Activated CD4-positive, alpha-beta T cell treated with anti-CD3 and anti-CD28 coated beads for 36 hours (primary cell): ENCODE results near the gene UVRAG. TPM values are rescaled to one million over a fixed set of nuclear protein-coding genes. Genes with fewer than 3 reads are reported as not detected.
"Not testable (repeated sequence)": the region's sequence is repeated elsewhere in the genome, so short reads cannot be mapped to it uniquely, and the experiment has no call there.

ENCODE experiments used
- ATAC-seq: fragments of 200-7000 bp; cut with Tn5 transposase; one replicate; pipeline ENCODE4 v1.10.0; 2021; ENCODE audit warnings: mild to moderate bottlenecking, moderate library complexity
- CTCF ChIA-PET: fragments of 350-600 bp; sonication (Branson Sonifier 250); formaldehyde crosslinking; loops from one replicate; lab custom pipeline; 2021; ENCODE audit warnings: antibody characterized with exemption; lab: Charles Lee
- POLR2A ChIA-PET: fragments of 350-600 bp; sonication (Branson Sonifier 250); formaldehyde crosslinking; loops from one replicate; lab custom pipeline; 2021; ENCODE audit warnings: antibody characterized with exemption, inconsistent platforms; lab: Charles Lee
- DNase-seq: peaks from one replicate; pipeline ENCODE4 v3.0.0-alpha.2; 2020
- H3K27ac Mint-ChIP-seq: one replicate; pipeline ENCODE4 v1.8.0; 2021; ENCODE audit warnings: mixed read lengths
- H3K27me3 Mint-ChIP-seq: one replicate; pipeline ENCODE4 v1.8.0; 2021; ENCODE audit warnings: mixed read lengths
- H3K36me3 Mint-ChIP-seq: one replicate; pipeline ENCODE4 v1.8.0; 2021; ENCODE audit warnings: low read depth, mixed read lengths
- H3K4me1 Mint-ChIP-seq: one replicate; pipeline ENCODE4 v1.8.0; 2021; ENCODE audit warnings: mixed read lengths
- H3K4me3 Mint-ChIP-seq: one replicate; pipeline ENCODE4 v1.8.0; 2021; ENCODE audit warnings: mild to moderate bottlenecking, moderate library complexity, mixed read lengths
- H3K9me3 Mint-ChIP-seq: one replicate; pipeline ENCODE4 v1.8.0; 2021; ENCODE audit warnings: low read depth, mixed read lengths
- intact Hi-C, 2 experiments: fragments of 100-400 bp; cut with DNase I in 1 of 2; cut with micrococcal nuclease in 1 of 2; formaldehyde crosslinking; loops; one replicate each; pipeline versions ENCODE4 v1.14.2 to v1.15.1; 2022 to 2024; cut with DNase I, micrococcal nuclease
- total RNA-seq, 2 experiments: library from RNA; stranded (reverse); gene quantifications; one replicate each; pipeline ENCODE4 v1.2.3, GENCODE V29; 2021

Gene UVRAG
- total RNA-seq, 2 experiments from 2014 or later = 11.4 to 13.4 TPM

- no peak for ATAC-seq
- DNase-seq = no peak
- H3K9me3 Mint-ChIP-seq = peaks cover 2% of the 10 kb centered on the region
- H3K4me3 Mint-ChIP-seq = no peak overlapping the region
- H3K27me3 Mint-ChIP-seq = no peaks in the 10 kb centered on the region
- ChIA-PET POLR2A (no interaction called here), CTCF (interaction anchor here (1.3 kb wide), 1 partner anchor 12 kb away, joined by 3 read pairs; no protein-coding TSS in a partner anchor)
- intact Hi-C loops = no loop called here
- no peak overlapping the region for H3K27ac Mint-ChIP-seq
- peaks cover 19% of the 10 kb centered on the region for H3K36me3 Mint-ChIP-seq
- peaks cover 11% of the 10 kb centered on the region for H3K4me1 Mint-ChIP-seq
These were observed 260.7 kb downstream of the UVRAG start for GRCh38 chr11:76075716-76076115.

- POLR2A ChIA-PET, ATAC-seq: not testable (repeated sequence)
- peaks cover 11% of the 10 kb centered on the region for H3K4me1 Mint-ChIP-seq
These were observed 261.2 kb downstream of the UVRAG start for GRCh38 chr11:76076253-76076652.

GRCh38 chr11:76076749-76077148 is 261.7 kb downstream of the UVRAG start:
- H3K36me3 Mint-ChIP-seq = peaks cover 15% of the 10 kb centered on the region
- POLR2A ChIA-PET = no interaction called here
- peaks cover 11% of the 10 kb centered on the region for H3K4me1 Mint-ChIP-seq
- H3K27me3 Mint-ChIP-seq = no peaks in the 10 kb centered on the region
- intact Hi-C loops = no loop called here
- CTCF ChIA-PET = interaction anchor here (1.4 kb wide), 1 partner anchor 76 kb away, joined by 4 read pairs; no protein-coding TSS in a partner anchor
- no peak overlapping the region for H3K27ac Mint-ChIP-seq
- H3K9me3 Mint-ChIP-seq = peaks cover 2% of the 10 kb centered on the region
- ATAC-seq (no peak), DNase-seq (no peak)
- H3K4me3 Mint-ChIP-seq = no peak overlapping the region

More at GRCh38 chr11:76076253-76076652, 261.2 kb downstream of the UVRAG start:
- H3K27ac Mint-ChIP-seq, H3K27me3 Mint-ChIP-seq, H3K9me3 Mint-ChIP-seq, H3K4me3 Mint-ChIP-seq, intact Hi-C loops, DNase-seq, CTCF ChIA-PET: not testable (repeated sequence)
- H3K36me3 Mint-ChIP-seq = peaks cover 17% of the 10 kb centered on the region

GRCh38 chr11:76077575-76078150 is 262.7 kb downstream of the UVRAG start:
- Mint-ChIP-seq H3K4me1 (peaks cover 11% of the 10 kb centered on the region), H3K4me3 (no peak overlapping the region), H3K27me3 (no peaks in the 10 kb centered on the region), H3K36me3 (peaks cover 10% of the 10 kb centered on the region), H3K9me3 (peaks cover 2% of the 10 kb centered on the region), H3K27ac (no peak overlapping the region)
- ATAC-seq = no peak
- CTCF ChIA-PET = interaction anchor here (1.2 to 1.4 kb wide), 2 partner anchors 13 to 75 kb away, joined by 4 to 5 read pairs; no protein-coding TSS in a partner anchor
- intact Hi-C loops = no loop called here
- POLR2A ChIA-PET = no interaction called here
- no peak for DNase-seq

GRCh38 chr11:76081084-76081483 is 266.1 kb downstream of the UVRAG start:
- H3K36me3 Mint-ChIP-seq = not testable (repeated sequence)

GRCh38 chr11:76083563-76084451 is 268.8 kb downstream of the UVRAG start:
- Mint-ChIP-seq H3K4me1 (no peaks in the 10 kb centered on the region), H3K9me3 (peaks cover 5% of the 10 kb centered on the region), H3K4me3 (no peak overlapping the region), H3K27ac (no peak overlapping the region), H3K36me3 (peaks cover 16% of the 10 kb centered on the region), H3K27me3 (no peaks in the 10 kb centered on the region)
- intact Hi-C loops = no loop called here
- ATAC-seq (no peak), DNase-seq (no peak)
- ChIA-PET POLR2A (no interaction called here), CTCF (no interaction called here)

More at GRCh38 chr11:76081084-76081483, 266.1 kb downstream of the UVRAG start:
- H3K4me3 Mint-ChIP-seq, H3K27ac Mint-ChIP-seq, ATAC-seq, CTCF ChIA-PET, H3K4me1 Mint-ChIP-seq, H3K9me3 Mint-ChIP-seq, POLR2A ChIA-PET, intact Hi-C loops, H3K27me3 Mint-ChIP-seq, DNase-seq: not testable (repeated sequence)

GRCh38 chr11:76085270-76085669 is 270.3 kb downstream of the UVRAG start:
- H3K4me1 Mint-ChIP-seq = no peaks in the 10 kb centered on the region
- no peak overlapping the region for H3K27ac Mint-ChIP-seq
- DNase-seq (no peak), ATAC-seq (no peak)
- H3K4me3 Mint-ChIP-seq = no peak overlapping the region
- intact Hi-C loops = no loop called here
- H3K36me3 Mint-ChIP-seq = peaks cover 23% of the 10 kb centered on the region
- H3K9me3 Mint-ChIP-seq = peaks cover 10% of the 10 kb centered on the region
- ChIA-PET POLR2A (no interaction called here), CTCF (interaction anchor here (0.6 to 1.5 kb wide), 3 partner anchors 10 to 191 kb away, joined by 3 to 4 read pairs (median 3); no protein-coding TSS in a partner anchor)
- no peaks in the 10 kb centered on the region for H3K27me3 Mint-ChIP-seq

GRCh38 chr11:76086743-76087635 is 272.0 kb downstream of the UVRAG start:
- no peak for ATAC-seq
- Mint-ChIP-seq H3K27me3 (no peaks in the 10 kb centered on the region), H3K36me3 (peaks cover 33% of the 10 kb centered on the region), H3K27ac (no peak overlapping the region), H3K4me1 (no peaks in the 10 kb centered on the region), H3K4me3 (no peak overlapping the region), H3K9me3 (peaks cover 14% of the 10 kb centered on the region)
- CTCF ChIA-PET = interaction anchor here (1.5 kb wide), 1 partner anchor 9 kb away, joined by 4 read pairs; no protein-coding TSS in a partner anchor
- POLR2A ChIA-PET = no interaction called here
- intact Hi-C loops = no loop called here
- no peak for DNase-seq

GRCh38 chr11:76087749-76088148 is 272.7 kb downstream of the UVRAG start:
- ATAC-seq = no peak
- no peak overlapping the region for H3K4me3 Mint-ChIP-seq
- intact Hi-C loops = no loop called here
- CTCF ChIA-PET = no interaction called here
- peaks cover 15% of the 10 kb centered on the region for H3K9me3 Mint-ChIP-seq
- H3K36me3 Mint-ChIP-seq = peaks cover 33% of the 10 kb centered on the region
- POLR2A ChIA-PET = no interaction called here
- no peaks in the 10 kb centered on the region for H3K4me1 Mint-ChIP-seq
- H3K27me3 Mint-ChIP-seq = no peaks in the 10 kb centered on the region
- DNase-seq = no peak
- H3K27ac Mint-ChIP-seq = no peak overlapping the region

GRCh38 chr11:76088511-76088910 is 273.5 kb downstream of the UVRAG start:
- POLR2A ChIA-PET = no interaction called here
- no peak overlapping the region for H3K4me3 Mint-ChIP-seq

GRCh38 chr11:76090174-76090573 is 275.2 kb downstream of the UVRAG start:
- no peak for DNase-seq
- peaks cover 32% of the 10 kb centered on the region for H3K36me3 Mint-ChIP-seq
- CTCF ChIA-PET = interaction anchor here (0.6 to 1.5 kb wide), 2 partner anchors 12 to 118 kb away, joined by 3 to 5 read pairs; no protein-coding TSS in a partner anchor

More at GRCh38 chr11:76088511-76088910, 273.5 kb downstream of the UVRAG start:
- H3K27me3 Mint-ChIP-seq = no peaks in the 10 kb centered on the region
- intact Hi-C loops = no loop called here
- H3K36me3 Mint-ChIP-seq = peaks cover 33% of the 10 kb centered on the region
- no peaks in the 10 kb centered on the region for H3K4me1 Mint-ChIP-seq
- no peak overlapping the region for H3K27ac Mint-ChIP-seq
- H3K9me3 Mint-ChIP-seq = peaks cover 15% of the 10 kb centered on the region
- ATAC-seq (no peak), DNase-seq (no peak)
- CTCF ChIA-PET = no interaction called here

More at GRCh38 chr11:76090174-76090573, 275.2 kb downstream of the UVRAG start:
- Mint-ChIP-seq H3K4me3 (no peak overlapping the region), H3K9me3 (peaks cover 15% of the 10 kb centered on the region), H3K27me3 (no peaks in the 10 kb centered on the region), H3K27ac (no peak overlapping the region), H3K4me1 (no peaks in the 10 kb centered on the region)
- no peak for ATAC-seq
- POLR2A ChIA-PET = no interaction called here
- intact Hi-C loops = no loop called here
